Measurements from ENCODE around the gene TMPRSS4. TPM values are rescaled to one million over a fixed set of nuclear protein-coding genes. Genes with fewer than 3 reads are reported as not detected.

The TMPRSS4 gene
- total and polyA plus RNA-seq, 2 of the 13 experiments (the other 11 are each of a cell fraction or from before 2014, with no cell fraction given) = 0.32 TPM; not detected in 1

DNA sequence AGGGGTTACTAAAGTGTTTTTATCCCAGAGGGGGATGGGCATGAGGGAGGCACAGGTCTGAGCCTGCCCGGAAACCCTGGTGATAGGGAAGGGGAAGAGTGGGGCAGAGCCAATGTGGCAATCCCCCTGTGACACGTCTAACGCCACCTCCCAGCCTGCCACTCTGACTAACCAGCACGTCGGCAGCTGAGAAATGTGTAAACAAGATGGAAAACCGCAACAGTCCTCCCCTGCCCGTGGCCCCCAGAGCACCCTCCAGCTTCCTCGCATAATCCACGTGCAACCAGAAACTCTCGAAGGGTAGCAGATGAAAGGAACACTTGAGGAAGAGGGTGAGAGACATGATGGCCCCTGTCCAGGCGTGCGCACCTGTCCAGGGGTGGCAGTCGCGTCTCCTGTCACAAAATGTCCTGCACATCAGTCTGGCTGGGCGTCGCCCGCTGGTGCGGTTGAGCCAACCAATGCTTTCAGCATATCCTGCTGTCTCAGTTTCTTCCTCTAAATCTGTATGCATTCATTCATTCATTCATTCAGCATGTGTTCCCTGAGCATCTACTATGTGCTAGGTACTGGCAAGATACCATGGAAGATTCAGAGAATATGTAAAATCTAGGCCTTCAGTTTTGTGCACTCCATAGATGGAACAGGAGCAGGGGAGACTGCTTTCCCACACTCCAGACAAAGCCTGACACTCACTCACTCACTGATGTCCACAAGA, 4.5 kb downstream of the TMPRSS4 start (continued):
- TF ChIP-seq, protein P1, sequence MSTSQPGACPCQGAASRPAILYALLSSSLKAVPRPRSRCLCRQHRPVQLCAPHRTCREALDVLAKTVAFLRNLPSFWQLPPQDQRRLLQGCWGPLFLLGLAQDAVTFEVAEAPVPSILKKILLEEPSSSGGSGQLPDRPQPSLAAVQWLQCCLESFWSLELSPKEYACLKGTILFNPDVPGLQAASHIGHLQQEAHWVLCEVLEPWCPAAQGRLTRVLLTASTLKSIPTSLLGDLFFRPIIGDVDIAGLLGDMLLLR (CRISPR knock-in tag; IDR thresholded peaks at IDR 0.05) = no peak
- TF ChIP-seq HOXA7 (CRISPR knock-in tag; IDR thresholded peaks at IDR 0.05) (no peak), ZNF720 (CRISPR knock-in tag; IDR thresholded peaks at IDR 0.05) (no peak), AKAP8 (CRISPR knock-in tag; IDR thresholded peaks at IDR 0.05) (no peak), FOXP4 (CRISPR knock-in tag; IDR thresholded peaks at IDR 0.05) (no peak), ZNF616 (CRISPR knock-in tag; IDR thresholded peaks at IDR 0.05; ENCODE audit: low read depth) (no peak), FOXA1 (IDR thresholded peaks at IDR 0.05) (no peak), FOXA1 (CRISPR knock-in tag; IDR thresholded peaks at IDR 0.05) (no peak), THYN1 (CRISPR knock-in tag; IDR thresholded peaks at IDR 0.05; ENCODE audit: borderline replicate concordance, low read depth) (no peak), PCBP2 (optimal IDR thresholded peaks at IDR 0.05; ENCODE audit: low read depth, low read length, poor library complexity, severe bottlenecking) (no peak), GATAD2A (CRISPR knock-in tag; IDR thresholded peaks at IDR 0.05) (peak; percentile 44), ZSCAN25 (CRISPR knock-in tag; IDR thresholded peaks at IDR 0.05) (peak; percentile 71; the same call in 1 of the 2 replicates), JUNB (CRISPR knock-in tag; IDR thresholded peaks at IDR 0.05; ENCODE audit: borderline replicate concordance) (no peak), ZBTB40 (IDR thresholded peaks at IDR 0.05) (no peak), ZBTB40 (CRISPR knock-in tag; IDR thresholded peaks at IDR 0.05) (no peak), ZNF331 (CRISPR knock-in tag; IDR thresholded peaks at IDR 0.05) (no peak), RARA (CRISPR knock-in tag; IDR thresholded peaks at IDR 0.05) (peak; percentile 72; the same call in 1 of the 2 replicates)
- TF ChIP-seq, protein P2, sequence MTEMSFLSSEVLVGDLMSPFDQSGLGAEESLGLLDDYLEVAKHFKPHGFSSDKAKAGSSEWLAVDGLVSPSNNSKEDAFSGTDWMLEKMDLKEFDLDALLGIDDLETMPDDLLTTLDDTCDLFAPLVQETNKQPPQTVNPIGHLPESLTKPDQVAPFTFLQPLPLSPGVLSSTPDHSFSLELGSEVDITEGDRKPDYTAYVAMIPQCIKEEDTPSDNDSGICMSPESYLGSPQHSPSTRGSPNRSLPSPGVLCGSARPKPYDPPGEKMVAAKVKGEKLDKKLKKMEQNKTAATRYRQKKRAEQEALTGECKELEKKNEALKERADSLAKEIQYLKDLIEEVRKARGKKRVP (CRISPR knock-in tag; IDR thresholded peaks at IDR 0.05) = no peak

Measured in HepG2 (cell line).